Ovary (tissue), 3 donors: ENCODE results near the gene IL4I1.

ENCODE experiments used
- CTCF ChIP-seq, 3 donors: fragments of 450-650 bp in 2 of 3; fragments of 200-600 bp in 1 of 3; IDR thresholded peaks; one replicate each; pipeline versions ENCODE4 v1.5.1 to v1.8.0; 2016 to 2022; ENCODE audit warnings: antibody characterized with exemption in 3 of 3, mild to moderate bottlenecking in 1 of 3
- EP300 ChIP-seq: sonication (generic); formaldehyde crosslinking; IDR thresholded peaks from one replicate; pipeline ENCODE4 v1.6.1; 2017; ENCODE audit warnings: antibody characterized with exemption
- POLR2A ChIP-seq: fragments of 450-650 bp; IDR thresholded peaks from one replicate; pipeline ENCODE4 v1.6.1; 2017; ENCODE audit warnings: antibody characterized with exemption, mild to moderate bottlenecking, moderate library complexity
- donor health status: DM: no; HTN: no; CAD: no.

GRCh38 chr19:49871349-49871985 lies 25.2 kb downstream of the IL4I1 start:
- no peak for TF ChIP-seq CTCF (IDR thresholded peaks at IDR 0.05)
- TF ChIP-seq POLR2A = no peak
- TF ChIP-seq EP300 = no peak
